ENCODE measurements around the gene WDR93. TPM values are rescaled to one million over a fixed set of nuclear protein-coding genes. Genes with fewer than 3 reads are reported as not detected.

The WDR93 gene
- total RNA-seq, result under 0.01 TPM in 2 replicates

DNA sequence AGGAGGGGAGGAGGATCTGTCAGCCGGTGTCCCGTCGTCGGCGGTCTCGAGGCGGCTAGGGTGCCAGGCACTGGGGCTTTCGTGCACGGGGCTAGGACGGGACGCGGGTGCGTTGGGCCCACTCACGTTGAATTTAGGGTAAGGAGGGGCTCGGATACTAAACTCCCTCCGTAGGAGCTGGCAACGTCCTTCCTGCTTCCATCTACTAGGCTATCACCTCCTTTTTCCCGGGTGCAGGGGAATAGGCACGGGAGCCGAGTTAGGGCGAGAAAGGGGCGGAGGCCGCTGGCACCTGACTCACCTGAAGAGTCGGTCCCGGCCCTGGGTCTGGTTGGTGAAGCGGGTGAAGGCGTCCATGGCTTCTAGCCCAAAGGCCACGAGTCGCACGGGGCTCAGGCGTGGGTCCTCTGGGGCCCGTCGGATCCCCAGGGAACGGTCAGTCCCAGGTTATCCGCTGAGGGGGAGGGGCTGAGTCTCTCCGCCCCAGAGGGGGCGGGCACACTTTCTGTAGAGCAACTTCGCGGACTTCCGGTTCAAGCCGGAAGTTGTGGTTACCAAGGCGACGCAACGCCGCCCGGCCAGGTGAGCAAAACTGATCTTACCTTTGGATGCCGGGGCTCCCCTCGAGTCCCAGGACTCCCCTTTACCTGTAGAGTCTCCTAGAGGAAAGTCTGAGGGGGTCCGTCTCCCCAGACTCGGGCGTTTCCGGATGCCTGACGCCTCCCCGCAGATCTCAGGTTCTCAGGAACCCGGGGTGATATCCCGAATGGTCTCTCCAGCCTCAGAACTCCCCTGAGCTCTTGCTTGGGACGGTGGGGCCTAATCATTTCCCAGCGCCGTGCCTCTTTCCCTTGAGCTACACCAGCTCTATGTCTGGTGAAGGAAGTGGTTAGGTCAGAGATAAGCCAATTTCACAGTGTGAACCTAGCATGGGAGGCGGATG, at the start of gene WDR93, which contains the start of gene PEX11A:
Gene WDR93, plus strand, starts transcription at position 536 of the 943 bp plus-strand sequence. CDS start 10,936 bp downstream, outside the sequence.
Gene PEX11A, minus strand, starts transcription at position 479 of the 943 bp plus-strand sequence. Its CDS starts 122 bp downstream, at position 357.

DNA sequence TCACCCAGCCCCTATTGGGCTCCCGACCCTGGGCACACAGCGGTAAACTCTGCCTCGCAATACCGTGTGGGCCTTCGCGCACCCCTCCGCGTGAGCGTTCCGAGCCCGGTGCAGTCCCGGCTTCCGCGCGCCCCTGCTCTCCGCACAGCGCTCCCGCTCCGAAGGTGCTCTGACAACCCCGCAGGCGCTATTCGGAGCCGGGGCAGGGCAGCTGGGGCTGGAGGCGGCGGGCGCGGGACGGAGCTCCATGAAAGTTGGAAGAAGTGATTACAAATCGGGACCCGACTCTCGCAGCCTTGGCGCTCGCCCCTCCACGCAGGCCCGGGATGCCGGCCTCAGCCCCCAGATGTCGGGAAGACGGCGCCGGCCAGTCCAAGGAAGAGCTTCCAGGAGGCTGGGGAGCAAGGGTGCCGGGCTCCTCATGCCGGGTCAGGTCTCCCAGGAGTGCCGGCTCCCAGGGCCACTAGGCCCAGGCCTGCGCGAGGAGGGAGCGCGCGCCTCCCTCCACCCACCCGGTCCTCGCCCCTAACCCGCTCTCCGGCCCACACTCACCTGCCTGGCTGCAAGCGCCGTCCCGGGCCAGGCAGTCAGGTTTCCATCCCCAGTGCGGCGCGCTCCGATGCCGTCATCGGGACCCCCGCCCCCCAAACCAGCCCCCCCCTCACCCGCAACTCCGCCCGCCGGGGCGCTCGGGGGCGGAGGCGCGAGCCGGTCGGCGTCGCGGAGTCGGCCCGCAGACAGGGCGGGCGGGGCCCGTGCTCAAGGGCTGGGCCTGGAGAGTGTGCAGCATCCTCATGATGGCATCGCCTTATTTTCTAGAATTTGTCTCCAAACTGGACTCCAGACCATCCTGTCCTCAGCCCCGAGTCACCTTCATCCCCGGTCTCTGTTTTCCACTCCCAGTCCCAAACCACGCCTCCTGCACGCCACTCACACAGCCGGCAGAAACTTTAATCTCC, 35.5 kb upstream of the WDR93 start, which contains the start of gene KIF7:
Gene KIF7, minus strand, starts transcription at position 621 of the 959 bp plus-strand sequence. CDS start 2,537 bp downstream, outside the sequence.

GRCh38 chr15:89679212-89679611, 11.4 kb upstream of the WDR93 start, which contains the start of gene PLIN1:
PLIN1 (minus strand) TSS chr15:89679367; CDS start chr15:89677489, 1,878 bp downstream.

DNA sequence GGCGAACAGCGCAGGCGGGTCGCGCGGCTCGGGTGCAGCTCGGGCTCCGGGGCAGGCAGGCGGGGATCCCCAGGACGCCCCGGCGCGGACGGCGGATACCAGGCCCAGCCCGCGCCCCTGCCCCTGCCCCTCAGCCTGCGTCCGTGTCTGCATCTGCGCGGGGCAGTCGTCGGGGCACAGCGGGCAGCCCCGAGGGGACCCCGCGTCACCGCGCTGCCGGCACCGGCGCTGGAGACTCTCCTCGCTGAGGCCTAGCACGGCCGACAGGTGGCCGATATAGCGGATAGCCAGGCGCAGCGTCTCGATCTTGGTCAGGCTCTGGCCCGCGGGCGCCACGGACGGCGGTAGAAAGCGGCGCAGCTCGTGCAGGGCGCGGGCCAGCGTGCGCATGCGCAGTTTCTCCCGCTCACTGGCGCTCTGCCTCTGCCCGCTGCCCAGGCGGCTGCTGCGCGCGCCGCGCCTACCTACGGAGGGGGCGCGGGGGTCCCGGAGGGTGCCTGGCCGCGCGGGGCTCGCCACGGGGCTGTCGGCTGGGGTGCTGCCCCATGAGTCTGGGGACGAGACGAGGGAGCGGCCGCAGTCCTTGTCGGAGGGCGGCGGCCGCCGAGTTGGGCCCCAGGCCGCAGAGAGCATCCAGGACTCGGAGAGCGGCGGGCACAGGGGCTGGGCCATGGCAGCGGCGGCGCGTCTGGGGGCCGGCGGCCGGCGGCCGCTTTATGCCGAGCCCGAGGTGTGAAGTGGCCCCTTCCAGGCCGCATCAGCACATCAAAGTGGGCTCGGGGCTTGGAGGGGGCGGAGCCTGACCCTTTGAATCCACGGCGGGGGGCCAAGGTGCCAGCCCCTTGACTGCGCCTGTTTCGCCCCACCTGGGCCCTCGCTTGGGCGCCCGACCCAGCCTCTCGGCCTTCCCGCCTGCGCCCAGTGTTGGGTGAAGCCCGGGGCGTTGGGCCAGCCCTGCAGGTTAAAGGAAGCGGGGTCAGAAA, 60.2 kb downstream of the WDR93 start, which contains the start of gene MESP1:
Gene MESP1, minus strand, starts transcription at position 690 of the 983 bp plus-strand sequence. Its CDS starts 18 bp downstream, at position 672.

DNA sequence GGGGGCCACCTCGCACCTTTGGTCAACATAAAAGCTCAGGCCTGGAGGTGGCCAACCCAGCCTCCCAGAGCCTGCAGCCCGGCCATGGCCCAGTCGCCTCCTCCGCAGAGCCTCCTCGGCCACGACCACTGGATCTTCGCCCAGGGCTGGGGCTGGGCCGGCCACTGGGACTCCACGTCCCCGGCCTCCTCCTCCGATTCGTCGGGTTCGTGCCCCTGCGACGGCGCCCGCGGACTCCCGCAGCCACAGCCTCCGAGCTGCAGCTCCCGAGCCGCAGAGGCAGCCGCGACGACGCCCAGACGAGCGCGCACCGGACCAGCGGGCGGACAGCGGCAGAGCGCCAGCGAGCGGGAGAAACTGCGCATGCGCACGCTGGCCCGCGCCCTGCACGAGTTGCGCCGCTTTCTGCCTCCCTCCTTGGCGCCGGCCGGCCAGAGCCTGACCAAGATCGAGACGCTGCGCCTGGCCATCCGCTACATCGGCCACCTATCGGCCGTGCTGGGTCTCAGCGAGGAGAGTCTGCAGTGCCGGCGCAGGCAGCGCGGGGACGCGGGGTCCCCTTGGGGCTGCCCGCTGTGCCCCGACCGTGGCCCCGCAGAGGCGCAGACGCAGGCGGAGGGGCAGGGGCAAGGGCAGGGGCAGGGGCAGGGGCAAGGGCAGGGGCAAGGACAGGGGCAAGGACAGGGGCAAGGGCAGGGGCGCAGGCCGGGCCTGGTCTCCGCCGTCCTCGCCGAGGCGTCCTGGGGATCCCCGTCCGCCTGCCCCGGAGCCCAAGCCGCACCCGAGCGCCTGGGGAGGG, 85.9 kb downstream of the WDR93 start, which contains the start of gene MESP2:
Gene MESP2, plus strand, starts transcription at position 59 of the 799 bp plus-strand sequence. Its CDS starts 26 bp downstream, at position 85.

Other genes with a start within 250 kb of the WDR93 start
- gene RHCG, start 194.2 kb upstream of the WDR93 start, total RNA-seq, result not detected in 2 replicates
- 3.2 and 8.7 TPM in 2 replicates for gene TICRR, start 115.3 kb upstream of the WDR93 start, total RNA-seq
- gene KIF7, start 35.3 kb upstream of the WDR93 start, total RNA-seq, result 14.1 and 18.0 TPM in 2 replicates
- gene PLIN1, start 11.4 kb upstream of the WDR93 start, total RNA-seq, result 0.12 and 0.22 TPM in 2 replicates
- gene PEX11A, start 57 bp upstream of the WDR93 start, total RNA-seq, result 5.8 and 9.1 TPM in 2 replicates
- gene MESP1, start 60.4 kb downstream of the WDR93 start, total RNA-seq, result 0.44 and 1.1 TPM in 2 replicates
- 0.55 and 0.75 TPM in 2 replicates for gene MESP2, start 85.5 kb downstream of the WDR93 start, total RNA-seq
- gene ANPEP, start 124.0 kb downstream of the WDR93 start, total RNA-seq, result 121 and 123 TPM in 2 replicates
- 61.2 and 73.4 TPM in 2 replicates for gene AP3S2, start 203.2 kb downstream of the WDR93 start, total RNA-seq
- gene ARPIN, start 222.1 kb downstream of the WDR93 start, total RNA-seq, result 12.2 and 13.5 TPM in 2 replicates

All from uterine smooth muscle cell (primary cell).